ENCODE data around the gene AFF1. TPM values are rescaled to one million over a fixed set of nuclear protein-coding genes. Genes with fewer than 3 reads are reported as not detected.

Gene AFF1
- total and polyA plus RNA-seq, 2 donors (not counting 1 experiment from before 2014, with no cell fraction given): 15.5 to 21.1 TPM

DNA sequence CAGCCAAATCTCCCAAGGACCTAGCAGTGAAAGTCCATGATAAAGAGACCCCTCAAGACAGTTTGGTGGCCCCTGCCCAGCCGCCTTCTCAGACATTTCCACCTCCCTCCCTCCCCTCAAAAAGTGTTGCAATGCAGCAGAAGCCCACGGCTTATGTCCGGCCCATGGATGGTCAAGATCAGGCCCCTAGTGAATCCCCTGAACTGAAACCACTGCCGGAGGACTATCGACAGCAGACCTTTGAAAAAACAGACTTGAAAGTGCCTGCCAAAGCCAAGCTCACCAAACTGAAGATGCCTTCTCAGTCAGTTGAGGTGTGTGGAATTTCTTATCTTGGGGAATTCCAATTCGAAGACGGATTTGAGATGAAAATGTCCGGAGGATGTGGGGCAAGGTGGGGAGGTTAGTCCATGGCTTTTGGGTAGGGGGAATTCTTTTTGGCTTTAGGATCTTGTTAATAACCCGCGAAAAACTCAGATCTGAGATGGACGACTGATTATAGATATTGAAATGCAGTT is 112.5 kb downstream of the AFF1 start:
- no peak overlapping the region for H3K9ac ChIP-seq (ENCODE audit: insufficient read depth, low read length)
- no peak overlapping the region for H3K4me2 ChIP-seq (ENCODE audit: extremely low read depth, insufficient read depth, low read length)
- peaks cover 3% of the 10 kb centered on the region for H3K36me3 ChIP-seq (ENCODE audit: control insufficient read depth, insufficient read depth, low read length)
- no peak overlapping the region for H2AFZ ChIP-seq (ENCODE audit: low read length)
- no peak for TF ChIP-seq EZH2 (IDR thresholded peaks at IDR 0.05; ENCODE audit: low read length, missing control alignments)
- TF ChIP-seq CTCF (conservative IDR thresholded peaks at IDR 0.05 in 1 of 2, IDR thresholded peaks at IDR 0.05 in 1 of 2; ENCODE audit: low read depth in 1 of 2, low read length in 2 of 2): no peak
- no peak for DNase-seq (ENCODE audit: low read depth in 2 of 2)
- no peaks in the 10 kb centered on the region for H3K27me3 ChIP-seq (ENCODE audit: control insufficient read depth, insufficient read depth, low read length)
- peaks cover 13% of the 10 kb centered on the region for H3K4me1 ChIP-seq (ENCODE audit: control insufficient read depth, extremely low read depth, insufficient read depth, low read length)
- H3K79me2 ChIP-seq (ENCODE audit: control insufficient read depth, insufficient read depth, low read length): peaks cover 18% of the 10 kb centered on the region
- no peaks in the 10 kb centered on the region for H4K20me1 ChIP-seq (ENCODE audit: control insufficient read depth, extremely low read depth, insufficient read depth, low read length)
- no peak overlapping the region for H3K27ac ChIP-seq (ENCODE audit: insufficient read depth, low read length)
- no peaks in the 10 kb centered on the region for H3K9me3 ChIP-seq (ENCODE audit: control insufficient read depth, insufficient read depth, low read depth, low read length)
- no peak overlapping the region for H3K4me3 ChIP-seq (replicated peaks in 1 of 4; ENCODE audit: control extremely low read depth in 1 of 4, insufficient read depth in 1 of 4, low read depth in 3 of 4, low read length in 4 of 4)

DNA sequence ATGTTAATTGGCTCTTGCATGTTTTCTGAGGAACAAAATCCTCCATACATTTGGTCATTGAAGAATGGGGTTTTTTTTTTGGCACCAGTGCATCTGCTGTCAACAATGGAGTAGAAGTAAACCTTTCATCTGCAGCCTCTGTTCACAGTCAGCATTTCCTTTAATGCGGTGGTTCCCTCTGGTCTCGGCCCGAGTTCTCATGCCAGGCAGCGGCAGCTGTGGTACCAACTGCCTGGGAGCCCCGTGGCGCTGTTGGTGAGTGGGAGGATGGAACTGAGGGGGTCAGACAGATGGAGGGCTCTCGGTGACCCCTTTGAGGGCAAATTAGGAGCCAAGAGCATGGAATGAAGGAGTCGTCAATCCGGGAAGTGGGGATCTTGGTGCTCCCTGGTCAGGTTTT is 114.7 kb downstream of the AFF1 start:
- Histone ChIP-seq H3K27me3 (ENCODE audit: control insufficient read depth, insufficient read depth, low read length) (no peaks in the 10 kb centered on the region), H3K4me2 (ENCODE audit: extremely low read depth, insufficient read depth, low read length) (no peak overlapping the region), H2AFZ (ENCODE audit: low read length) (no peak overlapping the region), H3K4me1 (ENCODE audit: control insufficient read depth, extremely low read depth, insufficient read depth, low read length) (peaks cover 9% of the 10 kb centered on the region), H3K9me3 (ENCODE audit: control insufficient read depth, insufficient read depth, low read depth, low read length) (no peaks in the 10 kb centered on the region), H3K79me2 (ENCODE audit: control insufficient read depth, insufficient read depth, low read length) (peaks cover 10% of the 10 kb centered on the region), H3K9ac (ENCODE audit: insufficient read depth, low read length) (no peak overlapping the region), H3K36me3 (ENCODE audit: control insufficient read depth, insufficient read depth, low read length) (peaks cover 3% of the 10 kb centered on the region), H3K4me3 (replicated peaks in 1 of 4; ENCODE audit: control extremely low read depth in 1 of 4, insufficient read depth in 1 of 4, low read depth in 3 of 4, low read length in 4 of 4) (no peak overlapping the region), H4K20me1 (ENCODE audit: control insufficient read depth, extremely low read depth, insufficient read depth, low read length) (no peaks in the 10 kb centered on the region), H3K27ac (ENCODE audit: insufficient read depth, low read length) (no peak overlapping the region)
- TF ChIP-seq EZH2 (IDR thresholded peaks at IDR 0.05; ENCODE audit: low read length, missing control alignments) (no peak), CTCF (conservative IDR thresholded peaks at IDR 0.05 in 1 of 2, IDR thresholded peaks at IDR 0.05 in 1 of 2; ENCODE audit: low read depth in 1 of 2, low read length in 2 of 2) (no peak)
- DNase-seq (ENCODE audit: low read depth in 2 of 2): no peak

GRCh38 chr4:87050596-87050995 is 115.8 kb downstream of the AFF1 start:
- H3K4me2 ChIP-seq (ENCODE audit: extremely low read depth, insufficient read depth, low read length): no peak overlapping the region
- H3K27ac ChIP-seq (ENCODE audit: insufficient read depth, low read length): no peak overlapping the region
- no peak for TF ChIP-seq CTCF (conservative IDR thresholded peaks at IDR 0.05 in 1 of 2, IDR thresholded peaks at IDR 0.05 in 1 of 2; ENCODE audit: low read depth in 1 of 2, low read length in 2 of 2)
- TF ChIP-seq EZH2 (IDR thresholded peaks at IDR 0.05; ENCODE audit: low read length, missing control alignments): no peak
- no peak overlapping the region for H3K9ac ChIP-seq (ENCODE audit: insufficient read depth, low read length)
- H3K79me2 ChIP-seq (ENCODE audit: control insufficient read depth, insufficient read depth, low read length): peaks cover 4% of the 10 kb centered on the region
- no peak overlapping the region for H3K4me3 ChIP-seq (replicated peaks in 1 of 4; ENCODE audit: control extremely low read depth in 1 of 4, insufficient read depth in 1 of 4, low read depth in 3 of 4, low read length in 4 of 4)
- peaks cover 3% of the 10 kb centered on the region for H3K36me3 ChIP-seq (ENCODE audit: control insufficient read depth, insufficient read depth, low read length)
- H4K20me1 ChIP-seq (ENCODE audit: control insufficient read depth, extremely low read depth, insufficient read depth, low read length): no peaks in the 10 kb centered on the region
- H3K9me3 ChIP-seq (ENCODE audit: control insufficient read depth, insufficient read depth, low read depth, low read length): no peaks in the 10 kb centered on the region
- no peak overlapping the region for H2AFZ ChIP-seq (ENCODE audit: low read length)
- DNase-seq (ENCODE audit: low read depth in 2 of 2): no peak
- H3K27me3 ChIP-seq (ENCODE audit: control insufficient read depth, insufficient read depth, low read length): no peaks in the 10 kb centered on the region
- H3K4me1 ChIP-seq (ENCODE audit: control insufficient read depth, extremely low read depth, insufficient read depth, low read length): peaks cover 2% of the 10 kb centered on the region
